Measurements from ENCODE around the gene CPT1B. TPM values are rescaled to one million over a fixed set of nuclear protein-coding genes. Genes with fewer than 3 reads are reported as not detected.

CPT1B gene
- total and polyA plus RNA-seq, 10 of the 15 experiments (the other 5 are each of a cell fraction or from before 2014, with no cell fraction given): 3.5 to 54.0 (median 21.7) TPM

DNA sequence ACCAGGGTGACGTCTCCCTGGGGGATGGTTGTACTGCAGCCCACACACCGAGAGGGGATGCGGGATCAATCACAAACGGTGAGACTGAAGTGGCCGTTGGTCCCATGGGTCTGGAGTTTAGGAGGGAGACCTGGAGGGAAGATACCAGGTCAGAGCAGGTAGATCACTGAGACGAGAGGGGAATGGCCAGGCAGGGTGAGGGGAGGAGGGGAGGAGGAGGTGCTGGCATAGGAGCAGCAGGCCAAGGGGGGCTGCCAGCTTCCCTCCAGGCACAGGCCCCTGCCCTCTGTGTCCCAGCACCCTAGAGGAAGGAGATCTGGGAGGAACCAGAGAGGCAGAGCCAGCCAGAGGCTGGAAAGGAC, 29.4 kb upstream of the CPT1B start:
- ATAC-seq (no peak), FAIRE-seq (no peak), DNase-seq (ENCODE audit: low read depth, low spot score) (no peak)
- H3K4me1 ChIP-seq (ENCODE audit: control insufficient read depth, insufficient read depth, low read length): no peaks in the 10 kb centered on the region
- H3K4me2 ChIP-seq (ENCODE audit: control insufficient read depth, insufficient read depth): no peak overlapping the region
- WGBS (ENCODE audit: insufficient coverage, insufficient replicate concordance, low lambda C conversion rate, missing lambda C conversion rate): 4% methylated on average over 6 of the region's 6 CpGs
- no peak overlapping the region for H2AFZ ChIP-seq (ENCODE audit: control insufficient read depth, low read depth, low read length)
- no peaks in the 10 kb centered on the region for H4K20me1 ChIP-seq (ENCODE audit: control insufficient read depth, insufficient read depth)
- ChIA-PET RAD21 (ENCODE audit: unreplicated experiment) (no interaction called here), CTCF (no interaction called here), SMC1A (ENCODE audit: uncharacterized antibody, unreplicated experiment) (no interaction called here), POLR2A (no interaction called here)
- no peaks in the 10 kb centered on the region for H3K36me3 ChIP-seq (ENCODE audit: control insufficient read depth in 2 of 2, insufficient read depth in 2 of 2, low read length in 1 of 2)
- intact Hi-C loops (cut with micrococcal nuclease; ENCODE audit: unreplicated experiment): no loop called here
- no peak for TF ChIP-seq CHD2 (IDR thresholded peaks at IDR 0.05; ENCODE audit: borderline replicate concordance, low read depth, low read length)
- no peak for TF ChIP-seq ESRRA (IDR thresholded peaks at IDR 0.05; ENCODE audit: low read length)
- TF ChIP-seq NR2C1 (IDR thresholded peaks at IDR 0.05): no peak
- TF ChIP-seq POLR2AphosphoS5 (IDR thresholded peaks at IDR 0.05; ENCODE audit: low read length): no peak
- no peak for TF ChIP-seq SMAD1 (IDR thresholded peaks at IDR 0.05; ENCODE audit: low read depth, partially characterized antibody)
- no peak for TF ChIP-seq WRNIP1 (IDR thresholded peaks at IDR 0.05; ENCODE audit: borderline replicate concordance, low read depth, low read length)
- no peak for TF ChIP-seq MXI1 (IDR thresholded peaks at IDR 0.05; ENCODE audit: low read depth, low read length)
- no peak for TF ChIP-seq NFYB (IDR thresholded peaks at IDR 0.05; ENCODE audit: insufficient read depth, low read depth, low read length)
- no peak for TF ChIP-seq NFIC (IDR thresholded peaks at IDR 0.05; ENCODE audit: low read depth, low read length)
- no peak for TF ChIP-seq CBX3 (IDR thresholded peaks at IDR 0.05; ENCODE audit: borderline replicate concordance, low read depth)
- TF ChIP-seq JUNB (IDR thresholded peaks at IDR 0.05): no peak
- no peak for TF ChIP-seq KLF5 (IDR thresholded peaks at IDR 0.05; ENCODE audit: partially characterized antibody)
- TF ChIP-seq HDGF (IDR thresholded peaks at IDR 0.05): no peak
- TF ChIP-seq ASH2L (IDR thresholded peaks at IDR 0.05; ENCODE audit: borderline replicate concordance, low read depth): no peak
- TF ChIP-seq, protein P1, sequence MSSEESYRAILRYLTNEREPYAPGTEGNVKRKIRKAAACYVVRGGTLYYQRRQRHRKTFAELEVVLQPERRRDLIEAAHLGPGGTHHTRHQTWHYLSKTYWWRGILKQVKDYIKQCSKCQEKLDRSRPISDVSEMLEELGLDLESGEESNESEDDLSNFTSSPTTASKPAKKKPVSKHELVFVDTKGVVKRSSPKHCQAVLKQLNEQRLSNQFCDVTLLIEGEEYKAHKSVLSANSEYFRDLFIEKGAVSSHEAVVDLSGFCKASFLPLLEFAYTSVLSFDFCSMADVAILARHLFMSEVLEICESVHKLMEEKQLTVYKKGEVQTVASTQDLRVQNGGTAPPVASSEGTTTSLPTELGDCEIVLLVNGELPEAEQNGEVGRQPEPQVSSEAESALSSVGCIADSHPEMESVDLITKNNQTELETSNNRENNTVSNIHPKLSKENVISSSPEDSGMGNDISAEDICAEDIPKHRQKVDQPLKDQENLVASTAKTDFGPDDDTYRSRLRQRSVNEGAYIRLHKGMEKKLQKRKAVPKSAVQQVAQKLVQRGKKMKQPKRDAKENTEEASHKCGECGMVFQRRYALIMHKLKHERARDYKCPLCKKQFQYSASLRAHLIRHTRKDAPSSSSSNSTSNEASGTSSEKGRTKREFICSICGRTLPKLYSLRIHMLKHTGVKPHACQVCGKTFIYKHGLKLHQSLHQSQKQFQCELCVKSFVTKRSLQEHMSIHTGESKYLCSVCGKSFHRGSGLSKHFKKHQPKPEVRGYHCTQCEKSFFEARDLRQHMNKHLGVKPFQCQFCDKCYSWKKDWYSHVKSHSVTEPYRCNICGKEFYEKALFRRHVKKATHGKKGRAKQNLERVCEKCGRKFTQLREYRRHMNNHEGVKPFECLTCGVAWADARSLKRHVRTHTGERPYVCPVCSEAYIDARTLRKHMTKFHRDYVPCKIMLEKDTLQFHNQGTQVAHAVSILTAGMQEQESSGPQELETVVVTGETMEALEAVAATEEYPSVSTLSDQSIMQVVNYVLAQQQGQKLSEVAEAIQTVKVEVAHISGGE (CRISPR knock-in tag; IDR thresholded peaks at IDR 0.05): no peak
- TF ChIP-seq RFX5 (IDR thresholded peaks at IDR 0.05; ENCODE audit: low read depth, low read length): no peak
- no peak for TF ChIP-seq NFYA (IDR thresholded peaks at IDR 0.05; ENCODE audit: borderline replicate concordance, low read depth, low read length)
- no peaks in the 10 kb centered on the region for H3K79me2 ChIP-seq (ENCODE audit: control insufficient read depth, insufficient read depth, low read length)
- in situ Hi-C loops (cut with MboI): no loop called here
- peaks cover 0 to 6% of the 10 kb centered on the region in 2 experiments; a peak in 3 of 4 replicates for H3K27me3 ChIP-seq (replicated peaks in 1 of 2; ENCODE audit: control insufficient read depth in 2 of 2, insufficient read depth in 2 of 2, low read length in 1 of 2)
- H3K27ac ChIP-seq (ENCODE audit: control insufficient read depth, insufficient read depth): no peak overlapping the region
- no peak overlapping the region for H3K9ac ChIP-seq (ENCODE audit: control insufficient read depth, insufficient read depth, low read length)
- H3K4me3 ChIP-seq: no peak overlapping the region
- BruUV-seq (replicated peaks): no TSS peak
- H3K9me3 ChIP-seq (replicated peaks; ENCODE audit: control insufficient read depth, insufficient read depth, low read length): no peaks in the 10 kb centered on the region
